Femur (tissue), 1 donor: Measurements from ENCODE around the gene EYA4.
"Not testable (repeated sequence)": the region's sequence is repeated elsewhere in the genome, so short reads cannot be mapped to it uniquely, and the experiment has no call there.

Source experiments
- DNase-seq: peaks from one replicate; pipeline ENCODE4 v3.0.0-alpha.2; 2017

Gene EYA4

GRCh38 chr6:133358574-133359150 lies 117.5 kb downstream of the EYA4 start:
- no peak for DNase-seq

- no peak for DNase-seq
Observed at GRCh38 chr6:133359256-133359655, 118.1 kb downstream of the EYA4 start.

- DNase-seq, result no peak
Observed at GRCh38 chr6:133359760-133360159, 118.6 kb downstream of the EYA4 start.

- DNase-seq, result no peak
Observed at GRCh38 chr6:133360194-133360593, 119.0 kb downstream of the EYA4 start.

- no peak for DNase-seq
Observed at GRCh38 chr6:133362813-133363212, 121.7 kb downstream of the EYA4 start.

GRCh38 chr6:133368664-133369063 lies 127.5 kb downstream of the EYA4 start:
- peak; percentile 22 for DNase-seq

- no peak for DNase-seq
Observed at GRCh38 chr6:133369773-133370272, 128.7 kb downstream of the EYA4 start.

GRCh38 chr6:133376743-133377142 lies 135.6 kb downstream of the EYA4 start:
- DNase-seq, result no peak

GRCh38 chr6:133377219-133377618 lies 136.1 kb downstream of the EYA4 start:
- peak; percentile 25 for DNase-seq

GRCh38 chr6:133380047-133380446 lies 138.9 kb downstream of the EYA4 start:
- no peak for DNase-seq

- DNase-seq, result no peak
Observed at GRCh38 chr6:133380723-133381122, 139.6 kb downstream of the EYA4 start.

- no peak for DNase-seq
Observed at GRCh38 chr6:133388731-133389130, 147.6 kb downstream of the EYA4 start.

- DNase-seq, result no peak
Observed at GRCh38 chr6:133390168-133390567, 149.0 kb downstream of the EYA4 start.

GRCh38 chr6:133392015-133392414 lies 150.9 kb downstream of the EYA4 start:
- no peak for DNase-seq

- no peak for DNase-seq
Observed at GRCh38 chr6:133392641-133393040, 151.5 kb downstream of the EYA4 start.

GRCh38 chr6:133393891-133394290 lies 152.7 kb downstream of the EYA4 start:
- DNase-seq, result no peak

- no peak for DNase-seq
Observed at GRCh38 chr6:133394630-133395029, 153.5 kb downstream of the EYA4 start.

- DNase-seq, result peak; percentile 57
Observed at GRCh38 chr6:133396233-133396983, 155.3 kb downstream of the EYA4 start.

- no peak for DNase-seq
Observed at GRCh38 chr6:133396984-133397348, 155.8 kb downstream of the EYA4 start.

GRCh38 chr6:133397601-133398000 lies 156.4 kb downstream of the EYA4 start:
- not testable (repeated sequence) for DNase-seq

GRCh38 chr6:133399426-133399825 lies 158.3 kb downstream of the EYA4 start:
- no peak for DNase-seq

- no peak for DNase-seq
Observed at GRCh38 chr6:133404151-133404550, 163.0 kb downstream of the EYA4 start.

GRCh38 chr6:133404728-133405127 lies 163.6 kb downstream of the EYA4 start:
- no peak for DNase-seq

- DNase-seq, result no peak
Observed at GRCh38 chr6:133407320-133408100, 166.4 kb downstream of the EYA4 start.
